PC-9 (cell line): ENCODE measurements around the gene MYO5A. TPM values are rescaled to one million over a fixed set of nuclear protein-coding genes. Genes with fewer than 3 reads are reported as not detected.

Experiments used
- BruUV-seq: library from RNA; stranded (reverse); fragments of 400-500 nt; replicated peaks from 2 replicates; lab custom pipeline; 2021; lab: Mats Ljungman, UMichigan
- CTCF ChIA-PET: fragments of 300-600 bp; sonication (Branson Sonifier 250); formaldehyde crosslinking; loops from one replicate; lab custom pipeline; 2022; ENCODE audit warnings: antibody characterized with exemption; lab: Charles Lee
- POLR2A ChIA-PET: fragments of 300-600 bp; sonication (Branson Sonifier 250); formaldehyde crosslinking; loops from one replicate; lab custom pipeline; 2022; ENCODE audit warnings: antibody characterized with exemption; ENCODE audit not compliant: unreplicated experiment; lab: Charles Lee
- DNase-seq, 2 experiments: peaks; one replicate each; pipeline versions ENCODE4 v3.0.0 to v3.0.0-alpha.2; 2015 to 2022; ENCODE audit warnings: mixed read lengths in 1 of 2
- H2AFZ ChIP-seq: fragments of 200-600 bp; sonication (generic); 2 replicates; pipeline ENCODE4 v1.8.1; 2017; ENCODE audit warnings: antibody characterized with exemption
- H3F3A ChIP-seq: fragments of 200-600 bp; sonication (generic); 2 replicates; pipeline ENCODE4 v1.8.1; 2017; ENCODE audit warnings: antibody characterized with exemption, mild to moderate bottlenecking, low read depth; ENCODE audit not compliant: insufficient read depth
- H3K27ac ChIP-seq: fragments of 200-600 bp; sonication (generic); 2 replicates; pipeline ENCODE4 v1.6.1; 2016; ENCODE audit warnings: mixed run types
- H3K27me3 ChIP-seq: fragments of 200-600 bp; sonication (generic); 2 replicates; pipeline ENCODE4 v1.6.1; 2016; ENCODE audit warnings: low read depth, mixed run types; ENCODE audit not compliant: insufficient read depth
- H3K36me3 ChIP-seq: fragments of 200-600 bp; sonication (generic); 2 replicates; pipeline ENCODE4 v1.6.1; 2016; ENCODE audit warnings: low read depth, mixed run types
- H3K4me1 ChIP-seq: fragments of 200-600 bp; sonication (generic); replicated peaks from 2 replicates; pipeline ENCODE4 v1.6.1; 2016; ENCODE audit warnings: mixed run types; ENCODE audit not compliant: insufficient read depth
- H3K4me2 ChIP-seq: fragments of 200-600 bp; sonication (generic); 2 replicates; pipeline ENCODE4 v1.6.1; 2017; ENCODE audit warnings: mixed run types
- H3K4me3 ChIP-seq: fragments of 200-600 bp; sonication (generic); 2 replicates; pipeline ENCODE4 v1.6.1; 2016; ENCODE audit warnings: mixed run types
- H3K79me2 ChIP-seq: fragments of 200-600 bp; sonication (generic); 2 replicates; pipeline ENCODE4 v1.6.1; 2017; ENCODE audit warnings: low read depth, mixed run types
- H3K9me2 ChIP-seq: fragments of 200-600 bp; sonication (generic); 2 replicates; pipeline ENCODE4 v1.8.1; 2017; ENCODE audit warnings: mild to moderate bottlenecking; ENCODE audit not compliant: insufficient read depth
- H3K9me3 ChIP-seq: fragments of 200-600 bp; sonication (generic); 2 replicates; pipeline ENCODE4 v1.8.1; 2016; ENCODE audit warnings: low read depth; ENCODE audit not compliant: insufficient read depth
- H4K20me1 ChIP-seq: fragments of 200-600 bp; sonication (generic); 2 replicates; pipeline ENCODE4 v1.8.1; 2017; ENCODE audit not compliant: insufficient read depth
- EZH2 ChIP-seq: fragments of 200-600 bp; sonication (generic); IDR thresholded peaks from 2 replicates; pipeline ENCODE4 v1.8.0; 2017; ENCODE audit warnings: antibody characterized with exemption, low read depth
- intact Hi-C: fragments of 100-400 bp; cut with micrococcal nuclease; formaldehyde crosslinking; loops from one replicate; pipeline ENCODE4 v1.10.0; 2022; ENCODE audit not compliant: unreplicated experiment
- total RNA-seq: library from RNA; stranded (reverse); gene quantifications from 2 replicates; pipeline ENCODE4 v1.2.3, GENCODE V29; 2021
- TF ChIP-seq, protein P1 (sequence below): fragments of 200-600 bp; sonication (generic); conservative IDR thresholded peaks from 2 replicates; pipeline ENCODE4 v1.6.1; 2017; ENCODE audit warnings: mixed run types, antibody characterized with exemption, mild to moderate bottlenecking, moderate library complexity

The MYO5A gene
- total RNA-seq, 1 experiment from 2014 or later, result 10.7 TPM

DNA sequence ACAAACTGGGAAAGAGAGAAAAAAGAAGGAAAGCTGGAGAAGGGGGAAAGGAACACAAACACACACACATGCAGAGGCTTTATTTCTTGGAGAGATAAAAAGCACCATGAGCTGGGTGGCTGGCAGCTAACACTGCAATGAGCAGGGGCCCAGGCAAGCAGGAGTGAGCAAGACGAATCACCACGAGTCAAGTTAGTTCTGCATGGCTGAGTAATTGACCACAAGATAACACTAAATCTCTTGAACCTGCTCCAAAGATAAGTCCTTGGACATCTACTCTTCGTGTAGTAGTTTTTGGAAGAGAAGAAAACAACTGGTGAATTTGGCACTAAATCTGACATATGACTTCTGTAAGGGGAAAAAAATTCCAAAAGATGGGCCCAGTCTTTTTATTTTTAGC is 100.9 kb downstream of the MYO5A start:
- no peaks in the 10 kb centered on the region for H3K79me2 ChIP-seq
- H3K4me2 ChIP-seq, result no peak overlapping the region
- H3K4me3 ChIP-seq, result no peak overlapping the region
- no peaks in the 10 kb centered on the region for H3F3A ChIP-seq
- intact Hi-C loops, result no loop called here
- BruUV-seq, result no TSS peak
- ChIA-PET CTCF (no interaction called here), POLR2A (interaction anchor here (0.6 kb wide), 1 partner anchor 185 kb away, joined by 3 read pairs; no protein-coding TSS in a partner anchor)
- no peaks in the 10 kb centered on the region for H3K9me2 ChIP-seq
- no peaks in the 10 kb centered on the region for H3K4me1 ChIP-seq
- no peak overlapping the region for H2AFZ ChIP-seq
- H3K27ac ChIP-seq, result no peak overlapping the region
- TF ChIP-seq EZH2, result no peak
- TF ChIP-seq, protein P1, sequence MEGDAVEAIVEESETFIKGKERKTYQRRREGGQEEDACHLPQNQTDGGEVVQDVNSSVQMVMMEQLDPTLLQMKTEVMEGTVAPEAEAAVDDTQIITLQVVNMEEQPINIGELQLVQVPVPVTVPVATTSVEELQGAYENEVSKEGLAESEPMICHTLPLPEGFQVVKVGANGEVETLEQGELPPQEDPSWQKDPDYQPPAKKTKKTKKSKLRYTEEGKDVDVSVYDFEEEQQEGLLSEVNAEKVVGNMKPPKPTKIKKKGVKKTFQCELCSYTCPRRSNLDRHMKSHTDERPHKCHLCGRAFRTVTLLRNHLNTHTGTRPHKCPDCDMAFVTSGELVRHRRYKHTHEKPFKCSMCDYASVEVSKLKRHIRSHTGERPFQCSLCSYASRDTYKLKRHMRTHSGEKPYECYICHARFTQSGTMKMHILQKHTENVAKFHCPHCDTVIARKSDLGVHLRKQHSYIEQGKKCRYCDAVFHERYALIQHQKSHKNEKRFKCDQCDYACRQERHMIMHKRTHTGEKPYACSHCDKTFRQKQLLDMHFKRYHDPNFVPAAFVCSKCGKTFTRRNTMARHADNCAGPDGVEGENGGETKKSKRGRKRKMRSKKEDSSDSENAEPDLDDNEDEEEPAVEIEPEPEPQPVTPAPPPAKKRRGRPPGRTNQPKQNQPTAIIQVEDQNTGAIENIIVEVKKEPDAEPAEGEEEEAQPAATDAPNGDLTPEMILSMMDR, result no peak
- no peak for DNase-seq
- H3K36me3 ChIP-seq, result no peaks in the 10 kb centered on the region
- no peaks in the 10 kb centered on the region for H3K27me3 ChIP-seq
- no peaks in the 10 kb centered on the region for H4K20me1 ChIP-seq
- no peaks in the 10 kb centered on the region for H3K9me3 ChIP-seq

GRCh38 chr15:52424856-52425431 is 103.7 kb downstream of the MYO5A start:
- ChIA-PET CTCF (no interaction called here), POLR2A (no interaction called here)
- no peak for DNase-seq
- no peak overlapping the region for H2AFZ ChIP-seq
- no peaks in the 10 kb centered on the region for H4K20me1 ChIP-seq
- H3K9me3 ChIP-seq, result no peaks in the 10 kb centered on the region
- no peak overlapping the region for H3K27ac ChIP-seq
- TF ChIP-seq, protein P1, result no peak
- no peak for TF ChIP-seq EZH2
- no peak overlapping the region for H3K4me3 ChIP-seq
- no peaks in the 10 kb centered on the region for H3K79me2 ChIP-seq
- no peaks in the 10 kb centered on the region for H3K36me3 ChIP-seq
- H3K27me3 ChIP-seq, result no peaks in the 10 kb centered on the region
- H3K9me2 ChIP-seq, result no peaks in the 10 kb centered on the region
- no peak overlapping the region for H3K4me2 ChIP-seq
- no peaks in the 10 kb centered on the region for H3F3A ChIP-seq
- BruUV-seq, result no TSS peak
- H3K4me1 ChIP-seq, result no peaks in the 10 kb centered on the region
- intact Hi-C loops, result no loop called here

- Histone ChIP-seq H3K4me2 (no peak overlapping the region), H3F3A (no peaks in the 10 kb centered on the region), H3K36me3 (no peaks in the 10 kb centered on the region), H3K9me2 (no peaks in the 10 kb centered on the region), H3K4me1 (no peaks in the 10 kb centered on the region), H3K9me3 (no peaks in the 10 kb centered on the region), H2AFZ (no peak overlapping the region), H3K4me3 (no peak overlapping the region), H3K27ac (no peak overlapping the region), H4K20me1 (no peaks in the 10 kb centered on the region), H3K79me2 (no peaks in the 10 kb centered on the region), H3K27me3 (no peaks in the 10 kb centered on the region)
- CTCF ChIA-PET, result no interaction called here
- DNase-seq, result no peak
- intact Hi-C loops, result no loop called here
- POLR2A ChIA-PET, result no interaction called here
- TF ChIP-seq, protein P1, result no peak
- TF ChIP-seq EZH2, result no peak
- no TSS peak for BruUV-seq
These were observed 104.8 kb downstream of the MYO5A start for GRCh38 chr15:52423852-52424251.
